Hematopoietic multipotent progenitor cell (in vitro differentiated cells): ENCODE results near the gene PTPRK. TPM values are rescaled to one million over a fixed set of nuclear protein-coding genes. Genes with fewer than 3 reads are reported as not detected.
A peak's percentile ranks its signal among the peaks of the same experiment; 100 is the strongest.
"Not testable (repeated sequence)": the region's sequence is repeated elsewhere in the genome, so short reads cannot be mapped to it uniquely, and the experiment has no call there.

Experiments used
- DNase-seq, 3 donors: peaks; one replicate each; pipeline ENCODE4 v3.0.0-alpha.2; 2011 to 2015; ENCODE audit warnings: low read depth in 2 of 3, low spot score in 2 of 3
- total RNA-seq: library from RNA; depleted of rRNA; stranded (reverse); fragments of >200 nt; gene quantifications from one replicate; pipeline ENCODE4 v1.2.3, GENCODE V29; 2012

The PTPRK gene
- total RNA-seq, 1 donor = 0.81 TPM

DNA sequence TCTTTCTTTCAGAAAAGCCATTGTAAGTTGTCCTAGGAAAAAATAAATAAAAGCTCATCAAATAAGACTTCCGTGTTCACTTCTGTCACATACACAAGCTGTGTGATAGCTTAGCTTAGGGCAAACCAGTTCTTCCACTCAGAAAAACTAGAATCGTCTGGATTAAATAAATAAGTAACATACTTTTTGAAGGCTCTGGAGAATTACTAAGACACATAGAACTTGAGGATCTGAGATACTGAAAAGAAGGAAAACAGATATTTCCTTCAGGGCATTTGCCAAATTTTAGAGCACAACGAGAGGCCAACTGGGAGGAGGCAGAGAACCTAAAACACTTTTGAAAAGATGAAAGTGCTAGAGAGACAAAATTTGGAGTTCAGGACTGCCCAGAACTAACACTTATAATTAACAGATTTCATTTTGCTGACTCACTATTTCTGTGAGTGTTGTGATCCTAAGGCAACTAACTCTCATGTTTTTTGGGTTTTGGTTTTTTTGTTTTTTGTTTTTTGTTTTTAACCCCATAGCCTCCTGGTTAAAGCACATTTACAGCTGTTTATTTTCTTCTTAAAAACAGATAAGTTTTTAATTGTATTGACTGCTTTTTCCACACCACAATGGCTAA lies 580.8 kb downstream of the PTPRK start:
- DNase-seq = peak in 1 of 3 donors; percentile 67

- peak in 2 of 3 donors; percentile 57 to 87 for DNase-seq
Observed at GRCh38 chr6:127938701-127939100, 581.7 kb downstream of the PTPRK start.

DNA sequence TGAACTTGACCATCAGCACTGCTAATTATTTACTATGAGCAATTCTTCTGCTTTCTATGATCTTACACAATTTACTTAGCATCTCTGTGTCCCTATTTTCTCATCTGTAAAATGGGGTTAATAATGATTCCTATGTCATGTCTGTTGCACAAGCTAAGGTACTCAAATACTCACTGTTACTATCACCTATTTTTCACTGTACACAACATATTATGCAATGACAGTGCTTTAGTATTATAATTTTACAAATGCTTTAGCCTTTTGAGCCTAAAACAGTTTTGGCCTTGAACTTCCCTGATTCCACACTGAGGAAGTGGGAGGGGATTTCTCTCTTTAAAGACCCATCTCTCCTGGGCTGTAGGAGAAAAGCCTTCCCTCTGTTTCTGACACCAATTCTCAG lies 582.7 kb downstream of the PTPRK start:
- DNase-seq = no peak

- DNase-seq = no peak
Observed at GRCh38 chr6:127937102-127937501, 583.3 kb downstream of the PTPRK start.

DNA sequence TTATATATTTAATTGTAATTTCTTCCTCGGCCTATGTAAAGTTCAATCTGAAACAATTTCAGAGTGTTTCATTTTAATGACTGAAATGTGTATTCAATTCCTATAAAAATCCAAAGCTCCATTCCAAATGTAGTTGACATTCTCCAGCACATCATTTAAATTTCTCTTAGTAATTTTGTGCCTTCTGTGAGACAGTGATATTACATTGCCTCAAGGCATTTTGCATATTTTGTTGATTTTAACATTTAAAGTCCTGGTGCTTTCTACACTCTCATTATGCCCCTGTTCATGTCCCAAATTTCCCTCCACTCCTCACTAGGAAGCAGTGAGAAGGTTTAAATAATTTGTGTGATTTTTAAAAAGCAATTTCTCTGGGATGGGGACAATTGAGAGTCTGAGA lies 585.4 kb downstream of the PTPRK start:
- no peak for DNase-seq

- no peak for DNase-seq
Observed at GRCh38 chr6:127933852-127934840, 586.3 kb downstream of the PTPRK start.

- DNase-seq = no peak
Observed at GRCh38 chr6:127933137-127933536, 587.3 kb downstream of the PTPRK start.

- DNase-seq = no peak
Observed at GRCh38 chr6:127932708-127933107, 587.7 kb downstream of the PTPRK start.

GRCh38 chr6:127926441-127926840 lies 594.0 kb downstream of the PTPRK start:
- DNase-seq = not testable (repeated sequence)

GRCh38 chr6:127924440-127924839 lies 596.0 kb downstream of the PTPRK start:
- DNase-seq = no peak

DNA sequence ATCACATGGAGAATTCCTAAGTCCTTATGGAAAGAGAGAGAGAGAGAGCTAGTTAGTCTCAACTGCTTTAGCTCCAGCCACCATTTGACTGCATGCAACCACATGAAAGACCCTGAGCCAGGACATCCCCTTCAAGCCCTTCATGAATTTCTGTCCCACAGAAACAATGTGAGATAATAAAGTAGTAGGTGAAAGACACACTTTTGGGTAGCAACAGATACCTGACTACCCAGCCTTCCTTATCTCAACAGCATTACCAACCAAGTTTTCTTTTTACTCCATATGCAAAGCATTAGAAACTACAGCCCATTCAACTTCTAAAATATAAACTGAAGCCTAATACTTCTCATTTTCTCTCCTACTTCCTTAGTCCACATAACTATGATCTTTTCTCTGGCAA lies 596.4 kb downstream of the PTPRK start:
- no peak for DNase-seq

- no peak for DNase-seq
Observed at GRCh38 chr6:127923135-127923534, 597.3 kb downstream of the PTPRK start.

DNA sequence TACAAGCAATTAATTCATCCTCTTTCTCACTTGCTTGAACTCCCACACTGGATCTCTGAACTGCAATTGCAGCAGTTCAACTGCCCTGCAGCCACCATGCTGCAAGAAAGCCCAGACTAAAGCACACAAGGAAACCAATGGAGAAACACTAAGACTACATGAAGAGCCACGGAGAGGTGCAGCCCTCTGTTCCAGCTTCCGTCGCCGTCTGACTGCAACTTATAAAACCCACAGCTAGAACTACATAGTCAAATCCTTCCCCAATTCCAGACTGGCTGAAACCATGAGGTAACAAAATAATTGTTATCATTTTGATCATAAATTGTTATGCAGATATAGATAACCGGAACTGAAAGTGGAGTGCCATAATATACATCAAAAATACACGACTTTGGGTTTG lies 598.4 kb downstream of the PTPRK start:
- DNase-seq = no peak

GRCh38 chr6:127920804-127921203 lies 599.6 kb downstream of the PTPRK start:
- DNase-seq = no peak
